Fibroblast of skin of left biceps (primary cell): ENCODE results near the gene PITPNM3.

Source experiments
- DNase-seq, 2 experiments: peaks; one replicate each; pipeline ENCODE4 v3.0.0-alpha.2; 2013; ENCODE audit warnings: low read depth in 2 of 2

Gene PITPNM3

DNA sequence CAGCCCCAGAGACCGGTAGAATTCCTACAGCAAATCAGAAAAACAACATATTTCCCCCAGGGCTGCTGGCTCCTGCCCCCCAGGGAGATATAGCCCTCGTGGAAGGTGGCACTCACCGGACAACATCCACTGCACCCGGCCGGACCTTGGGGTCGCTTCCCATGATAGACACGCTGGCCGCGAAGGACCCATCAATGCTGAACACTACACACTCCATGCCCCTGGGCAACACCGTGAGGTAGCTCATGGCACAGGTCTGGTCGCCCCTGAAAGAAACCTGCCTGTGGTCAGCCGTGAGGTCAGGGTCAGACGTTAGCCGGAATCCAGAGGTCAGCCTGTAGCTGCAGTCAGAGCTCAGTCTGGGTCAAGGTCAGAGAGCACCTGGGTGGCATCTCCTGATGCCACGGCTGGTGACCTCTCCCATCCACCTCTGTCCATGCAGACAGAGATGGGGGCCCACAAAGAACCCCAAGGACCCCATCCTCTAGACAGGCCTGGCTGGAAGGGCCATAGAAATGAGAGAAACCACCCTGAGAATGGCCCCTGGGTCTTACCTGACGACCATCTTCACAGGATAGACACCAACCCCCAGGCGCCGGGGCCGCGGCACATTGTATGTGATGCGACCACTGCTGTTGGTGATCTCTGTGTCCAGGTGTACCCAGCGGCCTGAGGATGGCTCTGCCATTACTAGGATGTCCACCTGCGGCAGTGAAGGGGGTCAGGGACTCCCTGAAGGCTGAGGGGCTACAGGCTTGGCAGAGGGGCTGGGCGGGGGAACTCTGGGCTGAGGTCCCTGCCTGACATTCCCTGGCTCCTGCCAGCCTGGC lies 92.5 kb downstream of the PITPNM3 start:
- no peak for DNase-seq

DNA sequence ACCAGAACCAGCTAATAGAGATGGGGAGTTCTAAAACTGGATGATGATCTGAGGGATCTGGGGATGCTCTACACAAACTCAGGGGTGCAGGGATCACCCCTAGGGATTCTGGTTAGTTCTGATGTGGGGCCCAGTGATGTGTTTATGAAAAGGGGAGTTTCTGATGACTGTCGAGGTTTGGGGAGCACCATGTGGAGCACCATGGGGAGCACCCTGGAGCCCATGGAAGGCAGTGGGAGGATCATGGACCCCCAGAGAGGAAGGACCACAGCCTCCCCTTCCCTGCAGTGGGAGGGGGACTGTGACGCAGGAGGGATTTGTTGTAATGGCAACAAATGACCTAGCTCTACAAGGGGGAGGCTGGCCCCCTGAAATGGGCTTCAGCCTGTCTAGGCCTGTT lies 93.7 kb downstream of the PITPNM3 start:
- DNase-seq: no peak

DNA sequence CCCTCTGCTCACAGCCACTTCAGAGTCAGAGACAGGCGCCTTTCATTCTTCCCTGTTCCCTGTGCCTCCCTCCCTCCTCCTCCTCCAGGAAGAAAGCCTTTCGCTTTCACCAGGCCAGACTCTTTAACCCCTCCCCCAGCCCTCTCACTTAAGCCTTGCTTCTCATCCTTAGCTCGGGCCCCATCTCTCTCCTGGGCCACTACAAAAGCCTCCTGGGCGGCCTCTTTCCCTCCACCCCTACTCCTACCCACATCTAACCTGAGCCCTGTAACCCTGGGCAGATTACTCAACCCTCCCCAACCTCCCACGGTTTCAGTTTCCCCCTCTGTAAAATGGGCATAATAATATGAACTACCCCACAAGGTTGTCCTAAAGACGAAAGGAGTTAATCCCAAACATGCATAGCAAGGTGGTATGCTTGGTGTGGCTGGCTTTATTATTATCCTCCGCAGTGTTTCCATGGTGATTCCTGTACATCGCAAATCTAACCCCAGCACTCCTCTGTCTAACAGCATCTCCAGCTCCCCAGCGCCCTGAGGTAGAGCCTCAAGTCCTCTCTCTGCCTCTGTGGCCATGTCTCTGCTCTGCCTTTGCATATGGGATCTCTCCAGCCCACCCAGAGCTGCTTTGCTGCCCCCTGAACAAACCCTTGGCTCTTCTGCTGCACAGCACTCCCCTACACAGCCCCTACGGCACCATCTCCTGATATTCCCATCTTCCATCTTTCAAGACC lies 94.4 kb downstream of the PITPNM3 start:
- DNase-seq: no peak

DNA sequence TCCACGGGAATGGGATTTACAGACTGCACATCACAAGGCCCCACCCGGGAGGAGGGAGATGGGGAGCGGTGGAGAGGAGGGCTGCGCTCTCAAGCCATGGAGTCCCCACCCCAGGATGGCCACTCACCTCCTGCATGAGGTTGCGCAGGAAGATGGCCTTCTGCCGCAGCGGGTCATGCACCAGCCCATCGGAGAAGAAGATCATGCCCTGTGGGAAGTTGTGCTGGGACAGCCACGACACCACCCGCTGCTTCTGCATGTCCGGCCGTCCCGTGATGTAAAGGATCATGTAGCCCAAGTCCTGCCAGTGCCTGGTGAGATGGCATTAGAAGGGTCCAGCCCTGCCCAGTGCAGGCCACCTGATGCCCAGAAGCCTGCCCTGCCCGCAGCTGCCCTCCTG lies 95.1 kb downstream of the PITPNM3 start:
- no peak for DNase-seq

DNA sequence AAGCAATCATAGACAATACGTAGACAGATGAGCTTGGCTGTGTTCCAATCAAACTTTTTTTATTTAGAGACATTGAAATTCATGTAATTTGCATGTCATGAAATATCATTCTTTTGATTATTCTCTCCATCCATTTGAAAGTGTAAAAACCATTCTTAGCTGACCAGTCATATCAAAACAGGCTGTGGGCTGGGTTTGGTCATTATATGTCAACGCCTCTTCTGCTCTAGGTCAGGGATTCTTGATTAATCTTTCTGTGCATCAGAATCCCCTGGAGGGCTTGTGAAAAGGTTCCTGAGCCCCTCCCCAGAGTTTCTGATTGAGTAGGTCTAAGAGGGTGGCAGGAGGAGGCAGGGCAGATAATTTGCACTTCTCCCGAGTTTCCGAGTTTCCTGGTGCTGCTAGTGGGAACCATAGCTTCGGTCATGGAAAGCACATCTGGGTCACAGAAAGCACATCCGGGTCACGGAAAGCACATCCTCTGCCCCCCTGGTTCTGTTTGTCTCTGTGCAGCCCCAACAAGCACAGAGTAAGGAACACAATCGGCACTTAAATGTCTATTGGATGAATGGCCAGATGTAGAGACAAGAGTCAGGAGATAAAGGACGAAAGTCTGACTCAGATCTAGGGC lies 95.7 kb downstream of the PITPNM3 start:
- no peak for DNase-seq

DNA sequence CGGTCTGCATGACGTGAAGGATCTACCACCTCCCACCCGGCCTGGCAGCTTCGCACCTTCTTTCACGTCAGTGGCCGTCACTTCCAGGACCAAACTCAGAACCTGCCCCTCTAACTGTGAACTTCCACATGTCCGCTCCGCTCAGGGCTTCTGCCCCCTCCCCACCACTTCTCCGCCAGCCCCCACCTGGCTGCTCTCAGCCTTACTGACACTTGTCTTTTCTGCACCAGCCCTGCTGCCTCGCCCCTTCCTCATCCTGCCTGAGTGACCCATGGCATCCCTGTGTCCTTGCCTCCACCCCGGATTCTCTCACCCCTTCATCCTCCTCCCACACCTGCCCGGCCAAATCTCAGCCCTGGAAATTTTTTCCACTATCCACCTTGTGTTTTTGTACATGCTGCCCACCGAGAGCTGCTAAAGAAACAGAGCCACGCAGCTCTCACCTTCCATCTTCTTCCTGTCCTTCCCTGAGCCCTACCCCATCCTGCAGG lies 97.8 kb downstream of the PITPNM3 start:
- no peak for DNase-seq

DNA sequence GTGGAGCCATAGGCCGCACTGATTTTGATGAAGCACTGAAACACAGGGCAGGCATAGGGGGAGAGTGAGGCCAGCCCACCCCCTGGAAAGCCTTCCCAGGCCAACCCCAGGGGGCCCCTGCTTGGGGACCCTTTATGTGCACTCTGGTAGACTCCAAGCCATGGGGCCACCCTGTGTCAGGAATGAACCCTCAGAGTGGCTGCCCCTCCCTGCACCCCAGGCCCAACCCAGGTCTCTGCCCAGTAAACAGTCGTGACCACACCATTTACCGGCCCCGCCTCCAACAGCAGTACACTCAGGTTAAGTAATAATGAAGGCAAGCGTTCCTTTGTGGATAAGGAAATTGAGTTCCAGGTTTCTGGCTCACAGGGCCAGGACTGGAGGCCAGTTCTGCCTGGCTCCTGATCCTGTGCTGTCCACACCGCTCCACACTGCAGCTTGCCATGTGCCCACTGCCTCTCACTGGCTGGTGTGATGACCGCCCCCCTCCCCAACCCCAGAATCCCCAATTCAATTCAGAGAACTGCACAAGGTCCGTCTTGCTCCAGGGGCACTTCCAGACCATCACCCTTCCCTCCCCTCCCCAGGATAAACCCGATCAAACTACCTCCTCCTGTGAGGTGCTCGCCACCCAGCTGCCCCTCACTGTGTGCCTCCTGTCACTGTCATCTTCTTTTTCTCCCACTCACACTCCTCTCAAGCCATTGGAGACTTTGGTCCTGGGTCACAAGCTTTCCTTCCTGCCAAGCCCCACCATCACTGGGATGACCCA lies 98.5 kb downstream of the PITPNM3 start:
- DNase-seq: no peak

DNA sequence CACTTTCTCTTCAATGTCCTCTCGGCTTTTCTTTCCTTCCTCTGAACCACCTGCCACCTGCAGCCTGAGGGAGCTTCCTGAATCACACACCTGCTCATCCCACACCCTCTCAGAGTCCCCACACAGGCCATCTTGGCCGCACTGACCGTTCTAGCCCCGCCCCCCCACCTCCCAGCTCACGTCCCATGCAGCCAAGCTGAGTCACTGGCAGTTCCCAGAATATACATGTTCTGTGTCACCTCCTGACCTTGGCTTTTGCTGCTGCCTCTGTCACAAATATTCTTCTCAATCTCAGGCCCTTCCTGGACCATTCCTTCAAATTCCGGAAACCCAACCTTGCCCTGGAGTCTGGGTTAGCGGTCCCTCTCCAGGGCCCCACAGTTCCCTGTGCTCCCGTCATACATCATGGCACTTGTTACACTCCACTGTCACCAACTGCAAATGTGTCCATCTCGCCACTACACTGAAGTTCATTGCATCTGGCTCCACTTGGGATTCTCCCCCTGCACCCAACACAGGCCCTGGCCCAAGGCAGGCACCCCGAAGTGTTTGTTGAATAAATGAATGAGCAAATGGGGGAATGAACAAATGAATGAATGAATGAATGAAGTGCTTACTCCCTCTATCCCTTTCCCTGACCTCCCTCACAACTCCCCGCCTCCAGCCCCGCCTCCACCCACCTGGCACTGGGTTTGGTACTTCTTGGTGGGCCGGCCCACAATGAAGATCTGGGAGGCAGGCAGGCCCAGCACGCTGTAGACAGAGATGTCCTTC lies 99.3 kb downstream of the PITPNM3 start:
- no peak for DNase-seq

DNA sequence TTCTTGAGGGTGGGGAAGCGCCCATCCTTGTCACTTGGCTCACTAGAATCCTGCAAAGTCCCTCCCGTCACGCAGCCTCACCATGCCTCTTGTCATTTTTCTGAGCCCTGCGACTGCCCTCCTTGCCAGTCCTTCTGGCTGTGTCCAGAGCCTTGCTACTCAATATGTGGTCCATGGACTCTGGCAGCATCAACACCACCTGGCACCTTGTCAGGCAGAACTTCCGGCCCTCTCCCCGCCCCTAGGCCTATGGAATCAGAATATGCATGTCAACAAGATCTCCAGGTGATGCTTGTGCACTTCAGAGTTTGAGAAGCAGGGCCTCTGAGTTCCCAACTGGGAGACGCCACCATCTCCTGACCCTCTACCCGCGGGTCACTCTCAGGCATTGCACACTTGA lies 100.0 kb downstream of the PITPNM3 start:
- no peak for DNase-seq

DNA sequence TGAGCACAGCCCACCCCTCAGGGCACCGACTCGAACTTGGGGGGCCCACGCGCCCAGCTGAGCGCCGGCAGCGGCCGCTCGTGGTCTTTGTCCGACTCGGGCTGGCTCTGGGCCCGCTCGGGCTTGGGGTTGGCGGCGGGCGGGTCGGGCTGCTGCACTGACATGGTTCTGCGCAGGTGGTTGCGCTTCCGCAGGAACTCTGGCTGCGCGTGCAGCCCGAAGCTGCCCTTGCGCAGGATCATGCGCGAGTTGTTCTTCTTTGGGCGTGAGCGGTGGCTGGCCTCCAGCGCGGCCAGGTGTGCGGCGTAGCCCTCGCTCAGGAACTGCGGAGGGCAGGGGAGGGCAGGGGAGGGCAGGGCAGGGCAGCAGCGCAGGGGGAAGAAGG lies 101.0 kb downstream of the PITPNM3 start:
- DNase-seq: no peak

DNA sequence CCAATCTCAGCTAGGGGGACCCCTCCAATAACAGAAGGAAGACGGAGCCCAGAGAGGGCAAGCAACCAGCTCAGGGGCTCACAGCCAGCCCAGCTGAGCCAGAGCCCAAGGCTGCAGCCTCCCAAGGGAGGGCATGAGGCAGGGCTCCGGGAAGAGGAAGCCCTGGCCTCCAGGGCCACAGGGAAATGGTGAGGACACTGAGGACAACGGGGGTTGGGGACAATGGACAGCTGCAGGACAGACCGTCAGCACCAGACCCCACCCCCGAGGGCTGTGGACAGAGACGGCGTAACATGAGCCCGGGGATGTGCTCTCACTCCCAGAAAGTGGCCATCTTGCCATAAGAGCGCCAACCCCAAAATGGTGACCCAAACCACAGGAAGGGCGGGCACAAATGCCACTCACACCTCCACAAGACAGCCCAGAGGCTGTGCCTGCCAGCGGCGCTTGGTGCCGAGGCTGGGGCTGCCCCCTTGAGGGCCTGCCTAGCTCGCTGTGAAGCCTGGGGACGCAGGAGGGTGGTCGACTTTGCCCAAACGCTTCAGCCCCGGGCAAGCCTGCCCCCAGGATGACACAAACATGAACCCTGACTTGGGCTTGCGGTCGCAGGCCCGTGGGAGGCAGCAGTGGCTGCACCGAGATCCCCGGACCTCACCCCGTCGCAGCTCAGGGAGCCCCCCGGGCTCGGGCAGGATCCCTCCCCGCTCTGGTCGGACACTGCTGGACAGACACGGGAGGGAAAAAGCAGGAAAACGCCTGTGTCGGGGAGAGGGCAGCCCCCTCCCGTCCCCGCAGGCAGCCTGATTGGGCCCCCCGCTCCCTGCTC lies 101.6 kb downstream of the PITPNM3 start:
- no peak for DNase-seq

DNA sequence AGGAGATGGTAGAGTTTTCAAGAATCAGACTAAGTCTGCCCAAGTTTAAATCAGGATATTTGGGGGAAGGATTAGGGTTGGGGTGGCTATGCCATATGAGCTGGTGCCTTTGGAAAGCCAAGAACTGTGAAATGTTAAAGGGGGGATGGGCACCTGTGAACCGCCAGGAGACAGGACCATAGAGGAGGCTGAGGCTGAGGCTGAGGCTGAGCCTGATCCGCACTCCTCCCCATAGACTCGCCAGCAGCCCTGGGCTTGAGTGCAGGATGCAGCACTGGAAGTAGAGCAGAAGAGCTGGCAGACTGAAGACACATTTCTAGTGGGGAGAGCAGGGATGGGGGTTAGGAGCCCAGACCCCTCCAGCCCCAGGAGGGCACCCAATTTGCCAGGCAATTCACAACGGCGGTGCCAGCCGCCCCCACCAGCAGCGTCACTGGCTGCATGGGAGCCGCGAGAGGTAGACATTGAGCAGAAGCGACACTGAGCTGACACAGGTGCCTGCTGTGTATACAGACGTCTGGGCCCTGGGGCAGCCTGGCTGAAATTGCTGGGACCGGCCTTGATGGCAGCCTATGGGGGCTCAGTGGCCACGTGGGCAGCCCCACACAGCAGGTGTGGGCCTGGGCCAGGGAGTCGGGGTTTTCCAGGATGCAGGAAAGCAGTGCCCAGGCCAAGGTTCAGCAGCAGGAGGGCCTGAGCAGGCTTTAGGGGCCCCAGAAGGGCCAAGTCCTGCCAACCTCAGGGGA lies 102.9 kb downstream of the PITPNM3 start:
- no peak for DNase-seq

DNA sequence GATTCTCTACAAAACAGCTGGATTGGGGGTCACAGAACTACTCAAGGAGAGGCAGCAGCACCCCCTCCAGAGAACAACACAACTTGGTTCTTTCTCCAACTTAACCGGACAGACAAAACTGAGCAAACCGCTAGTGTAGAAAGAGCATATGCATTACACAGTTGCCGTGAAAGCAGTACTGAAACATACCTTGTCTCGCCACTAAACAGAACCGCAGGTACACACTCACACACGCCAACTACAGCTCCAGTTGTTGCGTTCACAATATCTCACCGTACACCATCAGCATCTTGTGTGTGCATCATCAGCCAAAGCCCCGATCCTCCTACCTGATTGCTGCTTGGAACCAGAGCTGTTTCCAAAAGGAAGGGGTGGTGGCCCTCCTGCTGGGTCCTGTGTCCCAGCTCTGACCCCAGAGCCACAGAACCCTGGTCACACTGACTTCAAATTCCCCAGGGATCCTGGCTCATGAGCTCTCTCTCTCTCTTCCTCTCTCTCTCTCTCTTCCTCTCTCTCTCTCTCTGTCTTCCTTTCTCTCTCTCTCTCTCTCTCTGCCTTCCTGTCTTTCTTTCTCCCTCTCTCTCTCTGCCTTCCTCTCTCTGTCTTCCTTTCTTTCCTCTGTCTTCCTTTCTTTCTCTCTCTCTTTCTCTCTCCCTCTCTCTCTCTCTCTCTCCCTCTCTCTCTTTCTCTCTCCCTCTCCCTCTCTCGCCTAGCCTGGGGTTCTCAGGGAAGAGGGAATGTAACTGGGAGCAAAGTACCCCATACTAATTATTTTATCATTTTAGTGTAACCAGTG lies 103.7 kb downstream of the PITPNM3 start:
- no peak for DNase-seq

DNA sequence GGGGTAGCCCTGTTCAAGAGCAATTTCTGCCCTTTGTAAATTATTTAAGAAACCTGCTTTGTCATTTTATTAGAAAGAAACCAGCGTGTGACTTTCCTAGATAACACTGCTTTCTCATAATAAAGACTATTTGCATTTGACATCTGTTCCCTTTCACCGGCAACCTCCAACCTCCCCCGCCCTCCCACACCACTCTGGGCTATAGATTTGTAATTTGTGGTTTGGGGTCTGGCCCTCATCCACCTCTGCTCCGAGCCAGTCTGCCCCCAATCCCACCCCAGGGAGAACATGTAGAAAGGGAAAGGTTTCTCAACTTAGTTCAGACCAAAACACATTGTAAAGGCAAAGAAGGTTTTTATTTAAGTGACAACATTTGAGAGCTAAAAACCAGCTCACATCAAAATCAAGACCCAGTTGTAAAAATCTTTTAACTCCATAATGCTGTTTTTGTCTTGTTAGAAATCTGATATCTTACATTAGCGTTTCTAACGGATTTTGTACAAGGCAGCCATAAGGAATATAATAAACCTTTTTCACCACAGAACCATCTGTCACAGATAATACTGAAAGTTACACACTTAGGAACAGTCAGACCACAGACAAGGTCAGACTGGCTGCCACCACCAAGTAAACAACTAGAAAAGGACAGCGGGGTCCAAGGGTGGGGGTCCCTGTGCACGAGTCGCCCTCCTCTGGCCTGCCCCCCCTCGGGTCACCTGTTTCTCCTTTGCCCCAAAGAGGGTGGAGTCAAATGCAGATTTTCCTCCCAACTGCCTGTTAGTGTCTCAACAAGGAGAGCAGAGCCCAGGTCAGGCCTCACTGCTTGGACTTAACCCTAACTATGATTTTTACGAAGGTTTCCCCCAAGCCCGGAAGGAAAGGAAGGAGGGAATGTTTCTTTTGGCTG lies 105.2 kb downstream of the PITPNM3 start:
- no peak for DNase-seq

DNA sequence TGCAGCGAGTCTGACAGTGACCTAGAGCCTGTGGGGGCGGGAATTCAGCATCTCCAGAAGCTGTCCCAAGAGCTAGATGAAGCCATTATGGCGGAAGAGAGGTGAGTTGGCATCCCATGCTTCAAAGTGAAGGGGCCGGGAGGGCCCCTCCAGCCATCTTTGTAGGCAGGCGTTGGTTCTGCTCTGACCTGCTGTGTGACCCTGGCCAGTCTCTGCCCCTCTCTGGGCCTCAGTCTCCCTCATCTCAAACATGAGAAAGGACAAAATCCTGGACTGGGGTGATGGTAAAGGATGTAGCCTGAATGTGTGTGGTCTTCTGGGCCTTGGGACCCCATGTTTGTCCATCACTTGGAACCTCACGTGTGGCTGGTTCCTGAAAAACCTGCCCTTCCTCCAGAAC lies 107.0 kb downstream of the PITPNM3 start:
- no peak for DNase-seq

DNA sequence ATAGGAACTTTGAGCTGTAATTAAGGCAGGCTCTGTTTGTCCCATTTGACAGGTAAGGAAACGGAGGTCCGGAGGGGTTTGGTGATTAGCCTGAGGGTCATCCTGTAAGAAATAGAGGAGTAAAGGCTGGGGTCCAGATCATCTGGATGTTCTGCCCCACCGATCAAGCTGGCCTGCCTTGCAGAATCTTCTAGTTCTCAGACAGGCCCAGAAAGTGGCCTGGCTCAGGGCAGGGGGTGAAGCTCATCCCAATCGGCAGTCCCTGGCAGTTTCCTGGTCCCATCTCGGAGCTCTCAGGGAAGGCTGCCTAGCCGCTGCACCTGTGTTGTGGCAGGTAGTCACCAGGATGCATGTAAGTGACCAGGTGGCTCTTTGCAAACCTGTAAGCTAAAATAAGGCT lies 107.9 kb downstream of the PITPNM3 start:
- DNase-seq: no peak

DNA sequence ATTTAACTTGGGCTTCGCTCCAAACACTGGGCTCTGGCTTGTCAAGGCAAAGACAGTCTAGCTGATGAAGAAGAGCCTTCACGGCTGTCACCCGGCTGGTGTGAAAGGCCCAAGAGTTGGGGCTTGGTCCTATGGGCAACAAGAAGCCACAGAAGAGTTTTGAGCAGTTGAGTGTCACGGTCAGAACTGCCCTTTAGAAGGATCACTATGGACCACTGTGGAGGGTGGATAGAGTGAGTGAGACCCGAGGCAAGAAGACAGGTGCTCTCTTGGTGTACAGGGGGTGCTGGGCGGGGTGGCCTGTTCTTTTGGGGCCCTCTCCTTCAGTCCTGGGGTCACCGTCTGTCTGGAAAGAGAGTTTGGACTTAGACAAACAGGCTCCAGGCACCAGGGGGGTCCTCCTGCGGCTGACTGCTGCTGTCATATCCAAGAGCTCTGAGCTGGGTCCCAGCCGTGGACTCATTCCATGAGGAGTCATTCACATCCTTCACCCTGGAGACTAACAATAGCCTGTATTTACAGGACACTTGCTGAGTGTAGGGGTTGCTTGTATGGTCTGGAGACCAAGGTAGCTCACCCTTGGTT lies 109.7 kb downstream of the PITPNM3 start:
- DNase-seq: no peak
